DMS114 treated with DMSO at 0.1 percent for 48 hours (cell line): Measurements from ENCODE around the gene ZPR1.

ENCODE experiments used
- DNase-seq: peaks from one replicate; lab custom pipeline; 2025; ENCODE audit not compliant: unreplicated experiment; lab: John Stamatoyannopoulos, UW

ZPR1 gene

GRCh38 chr11:116792869-116793771 lies 5.3 kb upstream of the ZPR1 start:
- no peak for DNase-seq

GRCh38 chr11:116792144-116792868 lies 4.5 kb upstream of the ZPR1 start:
- no peak for DNase-seq

- DNase-seq: no peak
These were observed 4.0 kb upstream of the ZPR1 start, which contains the start of gene APOA5 for GRCh38 chr11:116791813-116792143. TSS of gene APOA5 (minus strand) at chr11:116791879. CDS start at chr11:116791860, 19 bp downstream.

GRCh38 chr11:116791002-116791812 lies 3.4 kb upstream of the ZPR1 start:
- no peak for DNase-seq

GRCh38 chr11:116790167-116791001 lies 2.6 kb upstream of the ZPR1 start:
- DNase-seq: no peak

- no peak for DNase-seq
These were observed 1.2 kb upstream of the ZPR1 start for GRCh38 chr11:116788975-116789374.

- no peak for DNase-seq
These were observed 711 bp upstream of the ZPR1 start for GRCh38 chr11:116788534-116788933.

GRCh38 chr11:116787436-116787785 lies 412 bp downstream of the ZPR1 start:
- no peak for DNase-seq

- no peak for DNase-seq
These were observed 857 bp downstream of the ZPR1 start for GRCh38 chr11:116786966-116787365.

GRCh38 chr11:116786326-116786725 lies 1.5 kb downstream of the ZPR1 start:
- DNase-seq: no peak

GRCh38 chr11:116782728-116783127 lies 5.1 kb downstream of the ZPR1 start:
- DNase-seq: no peak

- no peak for DNase-seq
These were observed 9.3 kb downstream of the ZPR1 start for GRCh38 chr11:116778556-116778955.

GRCh38 chr11:116777056-116777455 lies 10.8 kb downstream of the ZPR1 start:
- no peak for DNase-seq

- no peak for DNase-seq
These were observed 11.3 kb downstream of the ZPR1 start for GRCh38 chr11:116776522-116776984.

GRCh38 chr11:116775975-116776374 lies 11.8 kb downstream of the ZPR1 start:
- no peak for DNase-seq

GRCh38 chr11:116774661-116775060 lies 13.2 kb downstream of the ZPR1 start:
- DNase-seq: no peak

GRCh38 chr11:116773203-116774097 lies 14.4 kb downstream of the ZPR1 start:
- peak; percentile 37 for DNase-seq

GRCh38 chr11:116772443-116773202 lies 15.2 kb downstream of the ZPR1 start, which contains the start of gene BUD13:
TSS of gene BUD13 (minus strand) at chr11:116772987. CDS start at chr11:116772964, 23 bp downstream.
- peak; percentile 43 for DNase-seq

- DNase-seq: no peak
These were observed 15.9 kb downstream of the ZPR1 start for GRCh38 chr11:116771935-116772334.
